NCI-H345 treated with DMSO at 0.1 percent for 48 hours (cell line): ENCODE results near the gene TNRC18.
A peak's percentile ranks its signal among the peaks of the same experiment; 100 is the strongest.

Experiments
- DNase-seq: peaks from one replicate; lab custom pipeline; 2025; ENCODE audit not compliant: unreplicated experiment; lab: John Stamatoyannopoulos, UW

Gene TNRC18

DNA sequence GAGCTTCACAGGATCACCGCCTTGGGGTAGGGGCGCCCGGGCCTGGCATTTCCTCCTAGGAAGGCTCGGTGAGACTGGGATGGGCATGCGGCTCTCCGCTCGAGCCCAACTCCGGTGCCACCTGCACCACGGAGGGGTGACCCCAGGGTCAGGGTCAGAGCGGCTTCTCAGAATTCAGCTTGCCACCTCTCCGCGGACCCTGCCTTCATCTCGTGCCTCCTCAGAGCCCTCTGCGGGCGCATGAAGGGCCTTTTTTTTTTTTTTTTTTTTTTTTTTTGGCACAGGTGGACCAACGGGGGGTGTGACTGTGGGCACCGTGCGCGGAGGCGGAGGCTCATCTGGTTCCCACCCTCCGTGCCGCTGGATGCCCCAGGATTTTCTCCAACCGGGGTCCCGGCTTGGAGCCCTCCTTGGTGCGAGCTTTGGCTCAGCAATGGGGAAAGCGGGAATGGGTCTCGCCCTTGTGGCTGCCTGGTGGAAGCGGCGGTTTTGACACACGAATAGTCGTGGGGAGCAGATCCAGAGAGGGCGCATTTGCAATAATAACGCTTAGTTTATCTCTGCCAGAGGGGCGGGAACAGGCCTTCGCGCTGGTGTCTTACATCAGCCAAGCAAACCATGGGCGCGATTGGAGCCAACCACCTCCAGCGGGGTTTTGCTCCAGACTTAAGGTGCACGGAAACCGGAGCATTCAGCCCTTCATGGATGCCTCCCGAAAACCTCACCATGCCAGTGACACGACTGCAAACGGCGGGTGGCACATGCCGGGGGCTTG lies 5.0 kb upstream of the TNRC18 start:
- DNase-seq = no peak

DNA sequence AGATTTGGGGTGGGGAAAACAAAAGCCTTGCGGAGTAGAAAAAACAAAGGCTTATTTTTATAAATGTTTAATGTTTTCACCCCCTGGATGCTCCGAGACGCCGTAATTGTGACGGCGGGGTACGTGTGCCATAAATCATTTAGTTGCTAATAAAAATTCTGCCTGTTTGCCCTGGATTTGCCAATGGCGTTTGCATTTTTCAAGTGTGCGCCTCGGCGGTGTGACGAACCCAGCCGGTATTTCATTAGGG lies 2.5 kb upstream of the TNRC18 start:
- no peak for DNase-seq

DNA sequence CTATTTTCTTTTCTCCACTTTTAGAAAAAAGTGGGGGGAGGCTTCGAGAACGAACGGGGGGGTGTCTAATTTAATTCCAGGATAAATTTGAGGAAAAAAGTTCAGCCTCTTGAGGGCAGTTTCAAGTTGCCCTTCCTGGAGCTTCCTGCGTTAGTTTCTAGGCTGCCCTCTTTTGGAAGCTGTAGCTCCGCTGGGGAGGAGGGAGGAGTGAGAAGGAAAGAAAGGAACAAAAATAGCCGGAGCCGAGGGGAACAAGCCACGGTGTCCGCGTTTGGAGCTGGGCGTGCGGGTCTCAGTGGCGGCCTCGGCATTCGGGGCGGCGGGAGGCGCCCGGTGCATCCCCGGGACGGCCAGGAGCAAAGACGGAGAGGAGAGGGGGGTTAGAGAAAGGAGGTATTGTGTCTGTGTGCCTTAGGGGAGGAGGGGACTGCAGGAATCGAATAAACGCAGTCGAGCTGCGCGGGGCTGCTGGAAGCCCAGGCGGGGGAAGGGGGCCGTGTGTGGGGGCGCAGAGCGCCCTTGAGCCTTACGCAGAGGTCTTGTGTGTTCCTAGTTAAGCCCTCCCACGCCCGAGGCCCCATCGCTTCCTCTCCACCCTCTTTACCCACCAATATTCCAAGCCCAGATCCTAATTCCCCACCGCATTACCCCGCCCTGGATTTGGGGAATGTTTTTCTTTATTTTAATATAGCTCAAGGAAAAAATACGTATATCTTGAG lies 2.0 kb upstream of the TNRC18 start:
- peak; percentile 80 for DNase-seq

DNA sequence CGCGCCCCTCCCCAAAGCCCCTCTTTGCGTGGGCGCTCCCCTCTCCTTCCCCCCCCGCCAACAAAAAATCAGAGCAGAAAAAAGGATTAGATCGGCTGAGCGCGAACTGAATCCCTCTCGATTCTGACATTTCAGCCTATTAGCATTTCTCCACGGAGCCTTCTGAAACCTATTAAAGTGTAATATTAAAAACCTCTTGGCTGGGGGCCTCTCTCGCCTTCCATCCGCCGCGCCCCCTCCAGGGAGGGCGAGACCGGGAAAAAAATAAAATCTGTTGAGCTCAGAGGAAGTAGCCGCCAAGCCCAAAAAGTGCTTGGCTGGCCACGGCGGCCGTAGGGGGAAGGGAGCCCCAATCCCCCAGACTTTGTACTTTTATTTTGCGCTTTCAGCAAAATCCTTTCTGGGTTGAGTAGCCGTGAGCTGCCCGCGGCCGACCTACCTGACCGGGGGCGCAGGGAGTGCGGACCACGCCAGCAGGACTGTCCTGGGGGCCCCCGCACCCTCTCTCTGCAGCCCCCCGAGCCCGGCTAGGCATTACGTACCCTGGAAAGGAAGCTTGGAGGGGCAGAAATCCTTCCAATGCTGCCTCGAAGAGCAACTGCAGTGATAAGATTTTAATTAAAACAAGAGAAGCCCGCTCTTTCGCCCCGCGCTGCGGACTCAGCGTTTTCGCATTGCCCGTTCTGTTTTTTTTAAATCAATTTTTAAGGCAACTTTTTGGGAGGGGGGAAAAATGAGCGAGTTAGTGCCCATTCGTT lies 1.3 kb upstream of the TNRC18 start:
- DNase-seq = no peak

DNA sequence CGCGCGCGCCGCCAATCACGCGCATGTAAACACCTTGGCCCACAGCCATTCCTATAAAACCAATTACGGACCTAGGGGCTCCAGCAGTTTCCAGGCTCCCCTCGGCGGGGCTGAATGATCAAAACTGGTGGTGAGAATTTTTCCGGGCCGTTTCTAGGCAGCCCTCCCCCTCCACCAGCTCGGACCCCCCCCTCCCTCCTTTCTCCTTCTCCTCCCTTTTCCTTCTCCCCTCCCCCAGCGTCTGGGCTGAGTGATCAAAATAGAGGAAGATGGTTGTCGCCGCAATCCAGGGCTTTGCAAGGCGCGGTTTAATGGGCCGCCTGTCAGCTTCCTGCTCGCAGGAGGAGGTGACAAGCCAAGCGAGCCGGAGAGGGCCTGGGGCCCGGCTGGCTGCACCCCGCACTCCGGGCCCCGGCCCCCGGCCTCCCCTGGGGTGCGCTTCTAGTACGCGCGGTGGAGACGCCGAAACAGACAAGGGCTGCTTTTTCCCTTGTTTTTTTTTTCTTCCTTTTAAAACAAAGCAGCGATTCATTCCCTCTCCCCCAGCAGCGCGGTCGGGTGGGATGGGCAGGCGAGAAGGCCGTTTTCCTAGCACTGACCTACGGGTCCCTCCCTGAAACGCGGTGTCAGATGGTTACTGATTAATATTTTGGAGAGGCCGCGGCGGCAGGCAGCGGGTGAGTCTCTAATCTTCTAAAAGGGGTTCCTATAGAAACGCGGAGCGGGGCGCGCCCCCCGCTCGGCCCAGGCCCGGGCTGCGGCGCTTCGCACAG lies 528 bp upstream of the TNRC18 start:
- peak; percentile 96 for DNase-seq

DNA sequence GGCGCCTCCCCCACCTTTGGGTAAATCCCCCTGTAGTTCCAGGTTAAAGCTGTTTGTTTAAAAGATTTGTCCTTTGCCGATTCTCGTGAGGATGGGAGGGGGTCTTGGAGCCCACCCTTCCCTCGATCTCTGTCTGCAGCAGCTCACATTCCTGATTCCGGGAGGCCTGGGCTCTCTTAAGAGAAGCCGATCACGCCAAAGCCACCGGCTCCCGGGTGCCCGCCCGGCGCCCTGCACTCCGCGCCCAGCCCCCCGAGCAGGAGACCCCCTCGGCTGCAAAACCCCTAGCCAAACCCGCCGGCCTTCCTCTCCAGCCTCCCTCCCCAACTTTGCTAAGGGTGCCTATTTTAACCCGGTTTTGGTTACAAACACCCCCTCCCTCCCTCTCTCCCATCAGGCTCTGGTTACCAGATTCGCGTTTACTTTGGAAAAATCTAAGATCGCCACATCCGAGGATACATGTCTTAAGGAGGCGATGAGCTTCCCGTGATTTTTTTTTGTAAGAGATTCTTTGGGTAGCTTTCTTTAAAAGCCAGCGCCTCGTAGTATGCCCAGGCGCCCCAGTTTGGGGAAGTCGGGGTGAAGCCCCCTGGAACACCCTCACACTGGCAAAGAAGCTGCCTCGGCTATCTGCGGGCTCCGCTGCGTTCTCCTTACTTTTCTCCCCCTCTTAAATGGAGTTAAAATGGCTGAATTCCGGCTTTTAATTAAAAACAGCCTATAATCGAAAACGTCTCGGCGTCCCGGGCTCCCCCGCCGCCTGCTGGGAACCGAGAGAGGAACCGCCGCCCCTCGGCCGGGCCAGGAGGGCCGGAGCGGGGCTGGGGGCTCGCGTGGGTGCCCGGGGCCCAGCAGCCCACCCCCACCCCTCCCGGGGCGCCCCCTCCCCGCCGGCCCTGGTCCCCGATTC lies 983 bp downstream of the TNRC18 start:
- no peak for DNase-seq

DNA sequence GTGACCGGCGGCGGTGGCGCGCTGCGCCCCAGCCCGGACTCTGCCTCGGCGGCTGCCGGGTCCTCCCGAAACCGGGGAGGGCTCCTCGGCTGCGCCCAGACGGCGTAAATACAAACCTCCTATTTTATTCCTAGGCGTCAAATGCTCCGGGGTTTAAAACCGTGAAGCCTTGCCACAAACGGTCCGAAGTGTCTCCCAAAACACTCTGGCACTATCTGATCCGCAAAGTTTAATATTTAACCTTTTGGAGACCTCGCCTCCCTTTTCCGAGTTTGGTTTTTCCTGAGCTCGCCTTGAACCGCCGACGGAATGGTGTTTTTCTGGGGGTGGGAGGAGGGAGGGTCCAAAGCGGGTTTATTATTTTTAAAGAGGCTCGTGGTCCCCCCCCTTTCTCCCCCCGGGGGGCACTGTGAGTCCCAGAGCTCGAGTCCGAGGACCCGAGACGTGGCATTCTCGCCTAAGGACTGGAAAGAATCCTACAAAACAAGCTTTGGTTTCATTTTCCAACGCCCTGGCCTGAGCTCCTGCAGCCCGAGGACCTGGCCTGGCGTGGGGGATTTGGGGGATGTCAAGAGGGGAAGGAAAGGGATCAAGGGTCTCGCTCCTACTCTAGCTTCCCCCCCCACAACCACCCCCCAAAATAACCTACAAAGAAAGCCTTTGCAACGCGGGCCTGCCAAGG lies 1.8 kb downstream of the TNRC18 start:
- DNase-seq = no peak

DNA sequence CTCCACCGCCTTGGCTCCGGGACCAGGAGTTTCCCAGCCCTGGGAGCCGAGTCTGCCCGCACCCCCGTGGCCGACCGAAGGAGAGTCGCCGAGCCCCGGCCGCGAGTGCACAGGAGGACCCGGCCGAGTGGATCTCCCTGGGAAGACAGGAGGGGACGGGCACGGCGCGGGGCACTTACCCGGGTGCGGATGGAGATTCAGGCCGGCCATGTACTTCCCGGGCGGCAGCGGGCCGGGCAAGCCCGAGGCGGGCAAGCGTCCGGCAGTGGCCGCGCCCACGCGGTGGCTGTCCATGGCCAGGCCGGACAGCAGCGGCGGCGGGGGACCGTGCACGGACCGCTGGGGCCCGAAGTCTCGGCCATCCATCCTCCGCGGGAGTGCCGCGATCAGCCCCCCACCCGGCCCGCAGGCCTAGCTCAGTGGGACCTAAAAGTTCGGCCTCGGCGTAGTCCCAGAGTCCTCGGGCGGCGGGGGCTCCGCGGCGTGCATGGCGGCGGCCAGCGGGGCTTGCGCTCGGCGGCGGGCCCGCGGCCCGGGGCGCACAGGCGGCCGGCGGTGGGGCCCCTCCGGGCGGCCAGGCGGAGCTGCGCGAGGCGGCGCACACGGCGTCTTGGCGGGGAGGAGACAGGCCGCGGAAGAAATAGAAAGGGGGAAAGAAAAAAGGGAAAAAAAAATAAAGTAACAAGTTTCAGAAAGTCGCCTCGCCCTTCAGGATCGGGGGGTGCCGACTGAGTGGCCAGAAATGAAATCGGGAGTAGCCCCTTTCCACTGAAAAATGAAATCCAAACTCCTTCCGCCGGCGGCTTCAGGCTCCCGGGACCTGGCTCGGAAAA lies 2.5 kb downstream of the TNRC18 start:
- no peak for DNase-seq

DNA sequence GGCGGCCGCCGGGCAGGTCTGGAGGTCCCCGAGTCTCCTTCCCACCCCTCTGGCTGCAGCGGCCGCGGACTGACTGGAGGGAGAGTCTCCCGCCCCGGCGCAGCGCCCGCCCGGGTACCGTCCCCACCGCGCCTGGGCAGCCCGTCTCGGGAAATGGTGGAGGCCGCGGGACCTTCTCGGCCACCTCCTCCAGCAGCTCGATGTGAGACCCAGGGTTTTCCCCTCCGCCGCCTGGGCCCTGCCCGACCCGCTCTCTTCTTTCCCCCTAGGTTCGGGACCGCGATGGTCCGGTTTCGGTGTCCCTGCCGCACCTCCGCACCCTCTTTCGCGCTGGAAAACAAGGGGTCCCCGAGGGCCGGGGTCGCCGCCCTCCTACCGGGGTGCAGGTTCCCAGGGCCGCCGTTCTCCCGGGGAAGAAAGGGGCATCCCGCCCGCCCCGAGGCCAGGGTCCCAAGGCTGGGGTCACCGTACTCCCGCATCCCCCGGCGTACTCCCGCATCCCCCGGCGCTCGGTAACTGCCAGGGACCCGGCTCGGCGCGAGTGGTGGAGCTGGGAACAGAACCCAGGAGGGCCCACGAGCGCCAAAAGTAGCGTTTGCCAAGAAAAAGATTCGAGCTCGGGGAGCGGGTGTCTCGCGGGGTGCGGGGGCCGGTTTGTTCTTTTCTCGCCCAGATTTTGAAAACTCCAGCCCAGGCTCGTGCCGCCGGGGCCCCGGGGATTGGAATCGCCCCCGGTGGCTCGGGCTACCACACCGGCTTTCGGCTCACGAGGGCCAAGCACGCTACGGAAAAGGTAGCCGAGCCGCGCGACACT lies 3.4 kb downstream of the TNRC18 start:
- no peak for DNase-seq

DNA sequence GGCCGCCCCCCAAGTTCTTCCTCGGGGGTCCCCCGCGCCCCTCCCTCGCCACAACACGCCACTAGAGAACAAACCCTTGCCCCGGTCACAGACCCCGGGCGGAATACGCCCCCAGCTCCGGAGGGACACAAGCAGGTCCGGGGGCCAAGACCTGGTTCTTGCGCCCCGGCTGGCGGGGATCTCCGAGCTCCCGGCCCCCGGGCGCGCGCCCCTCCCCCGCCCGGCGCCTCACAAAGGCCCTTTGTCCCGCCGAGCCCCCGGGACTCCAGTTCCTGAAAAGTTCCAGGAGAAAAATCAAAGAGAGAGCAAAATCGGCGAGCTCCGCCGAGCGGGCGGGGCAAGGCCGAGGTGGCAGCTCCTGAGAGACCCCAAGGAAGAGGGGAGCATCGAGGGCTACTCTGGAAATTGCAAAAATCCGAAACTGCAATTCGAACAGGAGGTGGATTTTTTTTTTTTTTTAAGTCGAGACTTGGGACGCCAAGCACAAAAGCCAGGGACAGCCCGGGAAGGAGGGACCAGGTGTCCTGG lies 4.0 kb downstream of the TNRC18 start:
- no peak for DNase-seq

DNA sequence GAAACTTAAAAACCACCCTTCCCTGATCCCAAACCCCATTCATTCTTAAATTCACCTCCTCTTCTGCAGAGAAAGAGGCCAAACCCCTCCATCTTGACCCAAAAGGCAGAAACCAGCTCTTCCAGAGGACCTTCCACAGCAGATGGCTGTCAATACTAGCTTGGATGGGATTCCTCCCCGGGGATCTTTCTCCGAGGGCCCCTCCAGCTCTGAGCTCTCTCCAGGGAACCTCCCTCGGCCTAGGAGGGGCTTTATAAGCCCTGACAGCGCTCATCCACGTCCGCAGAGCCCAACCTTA lies 5.4 kb downstream of the TNRC18 start:
- no peak for DNase-seq

DNA sequence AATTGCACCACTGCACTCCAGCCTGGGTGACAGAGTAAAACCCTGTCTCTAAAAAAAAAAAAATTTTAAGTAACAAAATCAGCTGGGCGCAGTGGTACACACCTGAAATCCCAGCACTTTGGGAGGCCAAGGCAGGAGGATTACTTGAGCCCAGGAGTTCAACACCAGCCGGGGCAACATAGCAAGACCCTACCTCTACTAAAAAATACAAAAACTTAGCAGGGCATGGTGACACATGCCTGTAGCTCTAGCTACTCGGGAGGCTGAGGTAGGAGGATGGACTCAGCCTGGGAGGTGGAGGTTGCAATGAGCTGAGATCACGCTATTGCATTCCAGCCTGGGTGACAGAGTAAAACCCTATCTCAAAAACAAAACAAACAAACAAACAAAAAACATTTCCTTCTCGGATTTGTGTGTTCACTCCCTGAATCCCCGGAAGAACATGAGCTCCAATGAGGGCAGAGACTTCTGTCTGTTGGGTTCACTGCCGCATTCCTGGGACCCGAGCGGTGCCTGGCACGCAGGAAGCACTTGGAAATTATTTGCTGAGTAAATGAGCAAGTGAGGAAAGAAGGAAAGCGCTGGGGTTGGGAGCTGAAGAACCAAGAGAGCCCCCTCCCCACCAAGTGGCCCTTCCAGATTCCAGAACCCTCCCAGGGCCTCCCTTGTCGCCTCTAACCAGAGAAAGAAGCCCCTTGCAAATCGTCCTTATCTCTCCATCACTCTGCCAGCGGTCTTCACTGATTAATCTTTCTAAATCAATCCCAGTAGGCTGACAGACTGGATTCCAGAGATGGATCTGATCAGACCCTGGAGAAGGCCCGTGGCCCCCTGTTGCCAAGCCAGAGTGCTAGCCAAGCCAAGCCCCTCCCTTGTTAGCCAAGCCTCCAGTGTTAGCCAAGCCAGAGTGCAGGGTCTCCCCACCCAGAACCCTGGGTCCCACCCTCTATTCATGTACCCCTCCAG lies 6.2 kb downstream of the TNRC18 start:
- DNase-seq = no peak

DNA sequence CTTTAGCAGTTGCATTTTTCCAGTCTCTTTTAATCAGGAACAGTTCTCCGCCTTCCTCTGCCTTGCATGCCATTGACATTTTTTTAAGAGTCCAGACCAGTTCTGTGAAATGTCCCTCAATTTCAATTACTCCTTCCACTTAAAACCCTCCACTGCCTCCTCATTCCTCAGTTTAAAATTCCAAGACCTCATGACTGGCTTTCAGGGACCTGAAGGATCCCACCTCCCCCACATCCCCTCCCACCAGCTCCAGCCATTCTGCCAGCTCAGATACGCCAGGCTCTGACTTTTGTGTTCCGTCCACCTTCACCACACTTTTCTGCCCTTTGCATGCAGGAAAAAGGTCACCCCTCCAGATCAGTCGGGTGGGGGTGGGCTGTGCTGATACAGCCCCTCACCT lies 8.7 kb downstream of the TNRC18 start:
- DNase-seq = no peak

DNA sequence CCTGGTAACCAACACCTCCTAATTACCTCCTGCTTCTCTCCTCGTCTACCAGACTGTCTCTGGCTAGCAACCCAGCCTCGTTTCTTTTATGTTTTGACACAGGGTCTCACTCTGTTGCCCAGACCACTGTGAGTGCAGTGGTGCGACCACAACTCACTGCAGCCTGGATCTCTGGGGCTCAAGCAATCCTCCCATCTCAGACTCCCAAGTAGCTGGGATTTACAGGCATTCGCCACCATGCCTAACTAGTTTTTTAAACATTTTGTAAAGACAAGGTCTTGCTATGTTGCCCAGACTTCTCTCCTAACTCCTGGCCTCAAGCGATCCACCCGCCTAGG lies 10.2 kb downstream of the TNRC18 start:
- no peak for DNase-seq

DNA sequence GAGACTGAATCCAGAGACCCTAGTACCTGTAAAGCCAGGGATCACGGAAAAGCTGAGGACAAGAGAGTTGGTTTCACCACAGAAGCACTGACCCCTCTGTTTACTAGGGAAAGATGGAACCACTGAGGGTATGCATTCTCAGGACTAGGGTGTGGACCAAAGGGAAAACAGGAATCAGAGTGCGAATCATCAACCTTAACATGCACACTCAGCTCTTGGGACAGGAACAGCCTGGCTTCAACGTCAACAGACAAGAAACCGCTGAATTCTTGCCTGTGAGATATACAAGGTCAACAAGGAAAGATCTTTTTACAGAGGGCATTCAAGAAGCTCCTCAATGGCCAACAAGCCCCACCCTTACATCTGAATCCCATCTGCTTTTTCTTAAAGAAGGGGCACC lies 14.9 kb downstream of the TNRC18 start:
- DNase-seq = no peak

DNA sequence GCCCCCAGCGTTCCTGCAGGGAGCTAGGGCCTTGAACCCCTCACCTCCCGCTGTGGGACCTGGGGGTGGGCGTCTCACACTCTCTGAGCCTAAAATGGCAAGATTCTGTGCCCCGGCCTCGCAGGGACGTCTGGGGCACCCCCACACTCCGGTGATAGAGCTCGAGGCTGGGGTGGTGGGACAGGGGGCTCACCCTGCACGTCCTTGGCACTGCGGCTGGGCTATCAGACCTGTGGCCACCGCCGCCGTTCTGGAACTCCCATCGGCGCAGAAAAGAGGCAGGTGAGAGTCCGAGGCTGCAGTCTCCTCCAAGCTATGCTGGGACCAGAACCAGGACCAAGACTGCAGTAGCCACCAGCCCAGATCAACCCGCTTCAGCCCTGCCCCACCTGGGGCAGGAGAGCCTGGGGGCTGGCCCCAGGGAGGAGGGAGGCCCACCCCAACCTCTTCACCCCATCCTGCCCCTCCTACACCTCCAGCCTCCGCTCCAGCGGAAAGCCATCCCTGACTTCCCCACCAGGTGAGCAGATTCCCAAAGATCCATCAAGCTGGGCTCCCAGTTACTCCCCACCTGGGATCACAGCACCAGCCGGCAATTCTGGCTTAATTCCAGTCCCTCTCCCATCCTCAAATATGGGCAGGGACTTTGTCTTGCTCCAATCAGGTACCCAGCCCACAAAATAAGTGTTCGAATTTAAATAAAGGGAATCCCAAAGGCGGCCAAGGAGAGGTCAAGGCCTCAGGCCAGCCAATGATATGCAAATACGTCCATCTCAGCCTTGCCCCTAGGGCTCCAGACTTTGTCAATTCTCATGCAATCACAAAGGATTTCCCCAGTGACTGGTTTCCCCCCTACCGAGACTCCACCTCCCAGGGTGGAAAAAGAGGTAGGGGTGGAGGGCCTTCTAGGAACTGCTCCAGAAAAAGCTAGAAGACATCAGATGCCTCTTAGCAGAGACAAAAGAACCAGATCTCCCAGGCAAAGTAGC lies 16.4 kb downstream of the TNRC18 start:
- no peak for DNase-seq
